Measurements from ENCODE around the gene ZNF324B.
A peak's percentile ranks its signal among the peaks of the same experiment; 100 is the strongest.
"Not testable (repeated sequence)": the region's sequence is repeated elsewhere in the genome, so short reads cannot be mapped to it uniquely, and the experiment has no call there.

Gene ZNF324B

GRCh38 chr19:58439576-58440554 is 11.6 kb upstream of the ZNF324B start, which contains the start of gene ZNF132:
ZNF132 (minus strand) TSS chr19:58440153; CDS start chr19:58439821, 332 bp downstream.
- DNase-seq (ENCODE audit: low read depth): peak; percentile 100
- H3K4me3 ChIP-seq (ENCODE audit: low read depth, low read length): peak within 1 kb of the TSS; percentile 86
- TF ChIP-seq CTCF (conservative IDR thresholded peaks at IDR 0.05; ENCODE audit: low read depth, low read length): no peak

- TF ChIP-seq CTCF (conservative IDR thresholded peaks at IDR 0.05; ENCODE audit: low read depth, low read length): no peak
- DNase-seq (ENCODE audit: low read depth): no peak
- H3K4me3 ChIP-seq (ENCODE audit: low read depth, low read length): peak overlapping the region; percentile 66
These were observed 10.9 kb upstream of the ZNF324B start for GRCh38 chr19:58440556-58440955.

GRCh38 chr19:58442986-58443385 is 8.4 kb upstream of the ZNF324B start:
- not testable (repeated sequence) for DNase-seq (ENCODE audit: low read depth); H3K4me3 ChIP-seq (ENCODE audit: low read depth, low read length)

- H3K4me3 ChIP-seq (ENCODE audit: low read depth, low read length); DNase-seq (ENCODE audit: low read depth): not testable (repeated sequence)
These were observed 2.6 kb upstream of the ZNF324B start for GRCh38 chr19:58448860-58449259.

GRCh38 chr19:58449980-58450379 is 1.4 kb upstream of the ZNF324B start:
- DNase-seq (ENCODE audit: low read depth); H3K4me3 ChIP-seq (ENCODE audit: low read depth, low read length): not testable (repeated sequence)

- peak overlapping the region; percentile 91 for H3K4me3 ChIP-seq (ENCODE audit: low read depth, low read length)
- no peak for TF ChIP-seq CTCF (conservative IDR thresholded peaks at IDR 0.05; ENCODE audit: low read depth, low read length)
- no peak for DNase-seq (ENCODE audit: low read depth)
These were observed 515 bp upstream of the ZNF324B start for GRCh38 chr19:58450856-58451357.

GRCh38 chr19:58453743-58454142 is 2.3 kb downstream of the ZNF324B start:
- TF ChIP-seq CTCF (conservative IDR thresholded peaks at IDR 0.05; ENCODE audit: low read depth, low read length): no peak

GRCh38 chr19:58455306-58455705 is 3.9 kb downstream of the ZNF324B start:
- no peak for TF ChIP-seq CTCF (conservative IDR thresholded peaks at IDR 0.05; ENCODE audit: low read depth, low read length)
- H3K4me3 ChIP-seq (ENCODE audit: low read depth, low read length): no peak overlapping the region
- no peak for DNase-seq (ENCODE audit: low read depth)

More at GRCh38 chr19:58453743-58454142, 2.3 kb downstream of the ZNF324B start:
- no peak for DNase-seq (ENCODE audit: low read depth)
- H3K4me3 ChIP-seq (ENCODE audit: low read depth, low read length): no peak overlapping the region

All from choroid plexus epithelial cell (primary cell).